Adipose tissue (tissue), 3 donors: Measurements from ENCODE around the gene RPRD1A. TPM values are rescaled to one million over a fixed set of nuclear protein-coding genes. Genes with fewer than 3 reads are reported as not detected.
A peak's percentile ranks its signal among the peaks of the same experiment; 100 is the strongest.
"Not testable (repeated sequence)": the region's sequence is repeated elsewhere in the genome, so short reads cannot be mapped to it uniquely, and the experiment has no call there.

Experiments
- H3K27ac ChIP-seq: one replicate; pipeline ENCODE4 v1.5.1; 2013; ENCODE audit warnings: low read depth, low read length
- WGBS, 3 donors: extraction: QIAGEN DNeasy Blood & Tissue Kit; methylation state at CpG; one replicate each; pipeline ENCODE4 v1.1.7; 2013; 5-methylcytosine and 5-hydroxymethylcytosine counted together
- polyA plus RNA-seq, 3 donors: library from polyadenylated mRNA; stranded (reverse); fragments of 200-250 nt; gene quantifications; one replicate each; pipeline ENCODE4 v1.2.3, GENCODE V29; 2013
- donor health status: healthy with polysubstance abuse.
- donor health status: Bipolar disorder and iron deficiency.
- donor health status: healthy.

Gene RPRD1A, protein sequence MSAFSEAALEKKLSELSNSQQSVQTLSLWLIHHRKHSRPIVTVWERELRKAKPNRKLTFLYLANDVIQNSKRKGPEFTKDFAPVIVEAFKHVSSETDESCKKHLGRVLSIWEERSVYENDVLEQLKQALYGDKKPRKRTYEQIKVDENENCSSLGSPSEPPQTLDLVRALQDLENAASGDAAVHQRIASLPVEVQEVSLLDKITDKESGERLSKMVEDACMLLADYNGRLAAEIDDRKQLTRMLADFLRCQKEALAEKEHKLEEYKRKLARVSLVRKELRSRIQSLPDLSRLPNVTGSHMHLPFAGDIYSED
- polyA plus RNA-seq, result 10 to 100 TPM; 10.9 to 22.7 (median 19.9) TPM

GRCh38 chr18:36067055-36067957 is at the start of gene RPRD1A:
RPRD1A (minus strand) TSS chr18:36067559; CDS start chr18:36067404, 155 bp downstream.
- peak within 1 kb of the TSS; percentile 48 for H3K27ac ChIP-seq
- WGBS, 3 donors, result 1% methylated on average over 64 to 66 of the region's 66 CpGs

DNA sequence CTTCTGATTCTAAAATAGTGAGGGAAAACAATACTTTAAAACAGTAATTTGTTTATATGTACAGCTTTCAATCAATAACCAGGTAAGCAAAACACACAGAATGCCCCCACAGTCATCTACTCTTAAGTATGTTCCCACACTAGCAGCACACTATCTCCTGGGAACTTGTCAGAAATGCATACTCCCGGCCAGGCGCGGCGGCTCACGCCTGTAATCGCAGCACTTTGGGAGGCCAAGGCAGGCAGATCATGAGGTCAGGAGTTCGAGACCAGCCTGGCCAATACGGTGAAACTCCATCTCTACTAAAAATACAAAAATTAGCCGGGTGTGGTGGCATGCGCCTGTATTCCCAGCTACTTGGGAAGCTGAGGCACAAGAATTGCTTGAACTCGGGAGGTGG is 49.4 kb upstream of the RPRD1A start:
- not testable (repeated sequence) for H3K27ac ChIP-seq
- 91 to 96% (median 93%) methylated on average over 11 of the region's 11 CpGs for WGBS, 3 donors

- 68 to 86% (median 76%) methylated on average over 1 of the region's 1 CpG for WGBS, 3 donors
- H3K27ac ChIP-seq, result no peak overlapping the region
Observed at GRCh38 chr18:36114738-36115137, 47.4 kb upstream of the RPRD1A start.

- WGBS, 3 donors, result 83 to 94% (median 92%) methylated on average over 4 of the region's 4 CpGs
- H3K27ac ChIP-seq, result no peak overlapping the region
Observed at GRCh38 chr18:36114251-36114650, 46.9 kb upstream of the RPRD1A start.

DNA sequence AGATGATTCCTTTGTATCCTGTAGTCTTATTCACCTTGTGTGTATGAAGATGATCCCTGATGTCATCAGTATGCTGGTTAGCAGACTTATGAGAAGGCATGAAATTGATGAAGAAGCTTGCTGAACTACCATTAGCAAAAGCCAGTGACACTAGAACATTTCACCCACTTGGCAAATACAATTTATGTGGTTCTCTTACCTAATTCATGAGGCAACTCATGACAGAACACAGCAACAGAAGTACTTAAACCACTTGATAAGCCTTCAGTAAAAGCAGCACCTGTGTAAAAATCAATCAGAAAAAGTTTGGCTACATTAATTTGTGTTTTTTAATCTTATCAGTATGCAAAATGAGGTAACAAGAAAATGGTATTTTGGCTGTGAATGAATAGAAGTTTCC is 44.9 kb upstream of the RPRD1A start:
- no peak overlapping the region for H3K27ac ChIP-seq

- H3K27ac ChIP-seq, result no peak overlapping the region
- WGBS, 3 donors, result 50 to 96% (median 92%) methylated on average over 1 of the region's 1 CpG
Observed at GRCh38 chr18:36109737-36110136, 42.4 kb upstream of the RPRD1A start.

GRCh38 chr18:36108601-36109000 is 41.2 kb upstream of the RPRD1A start:
- H3K27ac ChIP-seq, result no peak overlapping the region
- WGBS, 3 donors, result 78 to 91% (median 89%) methylated on average over 5 of the region's 5 CpGs

GRCh38 chr18:36108196-36108595 is 40.8 kb upstream of the RPRD1A start:
- no peak overlapping the region for H3K27ac ChIP-seq
- 46 to 49% (median 47%) methylated on average over 2 of the region's 2 CpGs for WGBS, 3 donors

DNA sequence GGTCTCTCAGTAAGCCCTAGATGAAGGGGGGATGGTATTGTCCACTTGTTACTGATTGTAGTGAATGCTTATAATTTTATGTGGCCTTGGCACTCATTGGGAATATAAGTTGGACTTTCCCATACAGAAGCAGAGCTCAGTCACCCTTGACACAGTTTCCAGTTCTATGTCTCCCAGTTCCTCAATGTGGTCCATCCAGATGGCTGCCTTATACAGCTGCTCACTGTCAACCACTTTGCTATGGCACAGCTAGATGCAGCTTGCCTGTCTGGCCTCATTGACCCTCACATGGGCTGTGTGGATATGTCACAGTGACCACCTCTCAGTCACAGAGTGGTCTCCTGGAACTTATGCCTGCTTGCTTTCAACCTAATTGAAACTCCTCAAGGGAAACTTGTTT is 40.1 kb upstream of the RPRD1A start:
- H3K27ac ChIP-seq, result no peak overlapping the region

DNA sequence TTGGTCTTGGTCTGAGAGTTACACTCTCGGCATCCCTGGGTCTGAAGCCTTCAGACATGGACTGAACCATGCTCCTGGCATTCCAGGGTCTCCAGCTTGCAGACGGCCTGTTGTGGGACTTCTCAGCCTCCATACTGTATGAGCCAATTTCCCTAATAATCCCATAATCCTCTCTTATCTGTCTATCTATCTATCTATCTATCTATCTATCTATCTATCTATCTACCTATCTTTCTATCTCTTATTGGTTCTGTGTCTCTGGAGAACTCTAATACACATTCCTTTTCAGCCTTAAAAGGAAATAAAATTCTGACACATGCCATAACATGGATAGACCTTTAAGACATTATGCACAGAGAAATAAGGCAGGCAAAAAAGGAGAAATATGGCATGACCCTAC is 37.4 kb upstream of the RPRD1A start:
- WGBS, 3 donors, result 81 to 93% (median 93%) methylated on average over 2 of the region's 2 CpGs
- no peak overlapping the region for H3K27ac ChIP-seq

GRCh38 chr18:36101943-36102342 is 34.6 kb upstream of the RPRD1A start:
- WGBS, 3 donors, result 95 to 96% (median 95%) methylated on average over 7 of the region's 7 CpGs
- no peak overlapping the region for H3K27ac ChIP-seq

GRCh38 chr18:36099311-36099710 is 32.0 kb upstream of the RPRD1A start:
- no peak overlapping the region for H3K27ac ChIP-seq

GRCh38 chr18:36096955-36097354 is 29.6 kb upstream of the RPRD1A start:
- no peak overlapping the region for H3K27ac ChIP-seq

GRCh38 chr18:36095936-36096519 is 28.7 kb upstream of the RPRD1A start:
- WGBS, 3 donors, result 16 to 30% (median 27%) methylated on average over 1 of the region's 1 CpG
- H3K27ac ChIP-seq, result no peak overlapping the region

DNA sequence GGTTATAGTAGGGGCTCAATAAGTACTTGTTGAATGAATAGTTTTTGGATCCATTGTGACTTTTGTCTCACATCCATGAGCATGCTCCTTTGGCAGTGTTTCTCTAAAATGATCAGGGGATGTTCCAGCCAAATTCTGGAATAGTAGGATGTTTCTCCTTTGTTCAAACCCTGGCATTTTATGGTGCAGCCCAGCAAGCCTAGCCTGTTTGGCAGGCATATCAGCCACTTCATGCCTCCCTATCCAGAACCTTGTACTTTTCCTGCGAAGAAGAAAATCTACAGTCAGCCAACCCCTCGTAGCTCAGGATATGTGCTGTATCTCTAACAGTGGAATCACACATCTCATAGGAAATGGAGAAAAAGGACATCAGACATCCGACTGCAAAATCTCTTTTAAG is 27.1 kb upstream of the RPRD1A start:
- WGBS, 3 donors, result 56 to 67% (median 67%) methylated on average over 3 of the region's 3 CpGs
- H3K27ac ChIP-seq, result no peak overlapping the region

GRCh38 chr18:36092116-36092515 is 24.8 kb upstream of the RPRD1A start:
- whole genome bisulfite sequencing, 3 donors, result 83 to 91% (median 83%) methylated on average over 5 of the region's 5 CpGs
- H3K27ac ChIP-seq, result not testable (repeated sequence)

GRCh38 chr18:36089001-36089400 is 21.6 kb upstream of the RPRD1A start:
- WGBS, 3 donors, result 83 to 89% (median 84%) methylated on average over 6 of the region's 6 CpGs
- H3K27ac ChIP-seq, result no peak overlapping the region

- no peak overlapping the region for H3K27ac ChIP-seq
- WGBS, 3 donors, result 75 to 83% (median 83%) methylated on average over 2 of the region's 2 CpGs
Observed at GRCh38 chr18:36088256-36088655, 20.9 kb upstream of the RPRD1A start.

DNA sequence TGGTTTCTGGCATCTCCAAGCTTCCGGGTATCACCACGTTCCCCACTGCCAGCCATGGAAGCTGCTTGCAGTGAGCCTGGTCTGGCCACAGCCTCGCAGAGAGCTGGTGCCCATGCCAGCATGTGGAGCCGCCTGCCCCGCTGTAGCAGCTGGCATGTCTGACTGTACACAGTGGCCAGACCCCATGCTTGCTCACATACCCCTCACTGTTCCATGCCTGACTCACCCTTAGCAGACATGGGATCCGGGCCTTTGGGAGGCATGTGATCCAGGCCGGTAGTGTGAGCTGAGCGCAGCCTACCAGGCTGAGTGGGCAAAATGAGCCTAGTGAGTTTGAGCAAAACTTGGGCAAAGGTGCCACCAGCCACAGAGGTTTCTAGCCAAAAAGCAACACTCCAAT is 18.8 kb upstream of the RPRD1A start:
- 83 to 89% (median 88%) methylated on average over 8 of the region's 8 CpGs for WGBS, 3 donors
- H3K27ac ChIP-seq, result no peak overlapping the region
